H1 (cell line): ENCODE data around the gene CELF2. TPM values are rescaled to one million over a fixed set of nuclear protein-coding genes. Genes with fewer than 3 reads are reported as not detected.

Source experiments
- CBX8 ChIP-seq: fragments of 300-800, 300-1000 bp; sonication (generic); IDR thresholded peaks from 2 replicates; pipeline ENCODE4 v1.7.1; 2016; ENCODE audit warnings: low read depth, low read length, borderline replicate concordance
- CREB1 ChIP-seq: IDR thresholded peaks from 2 replicates; pipeline ENCODE4 v1.6.1; 2012; ENCODE audit warnings: inconsistent platforms
- CTBP2 ChIP-seq: IDR thresholded peaks from 2 replicates; pipeline ENCODE4 v1.7.0; 2011; ENCODE audit warnings: borderline replicate concordance, mild to moderate bottlenecking, moderate library complexity, mixed read lengths, low read length; ENCODE audit not compliant: insufficient read depth, insufficient read length
- JUN ChIP-seq: IDR thresholded peaks from 2 replicates; pipeline ENCODE4 v1.6.1; 2011; ENCODE audit warnings: low read depth, mild to moderate bottlenecking, improper control_type of control experiment, low read length
- SP2 ChIP-seq: IDR thresholded peaks from 2 replicates; pipeline ENCODE4 v1.6.1; 2012; ENCODE audit warnings: mild to moderate bottlenecking, low read length, inconsistent platforms
- TAF1 ChIP-seq: IDR thresholded peaks from 2 replicates; pipeline ENCODE4 v1.6.1; 2011; ENCODE audit warnings: mild to moderate bottlenecking, low read depth, low read length
- TAF7 ChIP-seq: optimal IDR thresholded peaks from 2 replicates; pipeline ENCODE3; 2011; ENCODE audit warnings: low read depth, mild to moderate bottlenecking, inconsistent platforms, low read length, moderate library complexity, borderline replicate concordance
- YY1 ChIP-seq: IDR thresholded peaks from 2 replicates; pipeline ENCODE4 v1.6.1; 2011; ENCODE audit warnings: low read depth, mild to moderate bottlenecking, low read length
- polyA plus RNA-seq, 7 experiments: library from polyadenylated mRNA; depleted of rRNA in 3 of 7; stranded (reverse) in 5 of 7; unstranded in 2 of 7; fragments of >200 nt in 5 of 7; fragments of 200-250 nt in 2 of 7; gene quantifications; 1 replicate in 5 of 7; 2 replicates in 1 of 7; 4 replicates in 1 of 7; pipeline versions ENCODE4 v1.2.1 to v1.2.3, GENCODE V29; 2011 to 2013; ENCODE audit warnings: missing spikeins in 2 of 7, mixed read lengths in 2 of 7
- total RNA-seq: library from RNA; stranded (reverse); fragmentation: NEBNext Ultra II Directional; extraction: Animal tissue kit (Norgen Biotek cat#: 25700); gene quantifications from 2 replicates; pipeline ENCODE4 v1.2.1, GENCODE V29; 2021

Gene CELF2
- total and polyA plus RNA-seq, 2 of the 8 experiments (the other 6 are each of a cell fraction or from before 2014, with no cell fraction given): 18.3 to 22.7 TPM

- TF ChIP-seq TAF7 (no peak), TAF1 (no peak), JUN (no peak), YY1 (no peak), CBX8 (no peak), CTBP2 (no peak), SP2 (no peak), CREB1 (no peak)
These were observed 340.3 kb downstream of the CELF2 start (continued) for GRCh38 chr10:11358011-11358410.
